Ovary (tissue), 3 donors: Measurements from ENCODE around the gene ST3GAL6.

Experiments used
- EP300 ChIP-seq: sonication (generic); formaldehyde crosslinking; IDR thresholded peaks from one replicate; pipeline ENCODE4 v1.6.1; 2017; ENCODE audit warnings: antibody characterized with exemption
- TF ChIP-seq, protein P1 (sequence below), 3 donors: fragments of 450-650 bp in 2 of 3; fragments of 200-600 bp in 1 of 3; IDR thresholded peaks; one replicate each; pipeline versions ENCODE4 v1.5.1 to v1.8.0; 2016 to 2022; ENCODE audit warnings: antibody characterized with exemption in 3 of 3, mild to moderate bottlenecking in 1 of 3
- donor health status: DM: no; HTN: no; CAD: no.

DNA sequence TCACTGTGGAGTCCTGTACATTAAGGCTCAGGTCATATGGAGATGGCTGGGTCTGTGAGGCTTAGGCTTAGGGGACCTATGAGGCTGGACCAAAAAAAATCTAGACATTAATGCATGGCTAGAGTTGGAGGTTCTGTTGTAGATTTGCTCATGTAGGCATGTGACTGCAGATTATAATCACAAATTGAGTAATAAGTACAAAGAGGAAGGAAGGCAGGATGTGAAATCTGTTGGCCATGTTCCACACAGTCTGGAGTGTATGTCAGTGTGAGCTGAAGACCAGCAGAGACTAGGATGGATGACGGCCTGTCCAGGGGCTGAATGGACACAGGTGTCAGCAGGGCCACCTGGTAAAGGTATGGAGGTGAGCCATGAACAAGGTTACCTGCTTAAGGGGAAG lies at the start of gene ST3GAL6:
- TF ChIP-seq, protein P1, sequence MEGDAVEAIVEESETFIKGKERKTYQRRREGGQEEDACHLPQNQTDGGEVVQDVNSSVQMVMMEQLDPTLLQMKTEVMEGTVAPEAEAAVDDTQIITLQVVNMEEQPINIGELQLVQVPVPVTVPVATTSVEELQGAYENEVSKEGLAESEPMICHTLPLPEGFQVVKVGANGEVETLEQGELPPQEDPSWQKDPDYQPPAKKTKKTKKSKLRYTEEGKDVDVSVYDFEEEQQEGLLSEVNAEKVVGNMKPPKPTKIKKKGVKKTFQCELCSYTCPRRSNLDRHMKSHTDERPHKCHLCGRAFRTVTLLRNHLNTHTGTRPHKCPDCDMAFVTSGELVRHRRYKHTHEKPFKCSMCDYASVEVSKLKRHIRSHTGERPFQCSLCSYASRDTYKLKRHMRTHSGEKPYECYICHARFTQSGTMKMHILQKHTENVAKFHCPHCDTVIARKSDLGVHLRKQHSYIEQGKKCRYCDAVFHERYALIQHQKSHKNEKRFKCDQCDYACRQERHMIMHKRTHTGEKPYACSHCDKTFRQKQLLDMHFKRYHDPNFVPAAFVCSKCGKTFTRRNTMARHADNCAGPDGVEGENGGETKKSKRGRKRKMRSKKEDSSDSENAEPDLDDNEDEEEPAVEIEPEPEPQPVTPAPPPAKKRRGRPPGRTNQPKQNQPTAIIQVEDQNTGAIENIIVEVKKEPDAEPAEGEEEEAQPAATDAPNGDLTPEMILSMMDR (IDR thresholded peaks at IDR 0.05), result no peak
- TF ChIP-seq EP300, result no peak
